D721Med (cell line): Measurements from ENCODE around the gene PSMG4.

Source experiments
- DNase-seq: peaks from one replicate; pipeline ENCODE4 v3.0.0; 2011; ENCODE audit warnings: low spot score; ENCODE audit not compliant: insufficient read length
- FAIRE-seq: peaks from 2 replicates; lab custom pipeline; 2011; peaks lifted over from hg19 to GRCh38; lab: Jason Lieb, UNC
- CTCF ChIP-seq: IDR thresholded peaks from 2 replicates; pipeline ENCODE4 v1.5.1; 2012; ENCODE audit warnings: mild to moderate bottlenecking, control low read depth; ENCODE audit not compliant: insufficient read depth; ENCODE audit errors: missing control alignments

PSMG4 gene

DNA sequence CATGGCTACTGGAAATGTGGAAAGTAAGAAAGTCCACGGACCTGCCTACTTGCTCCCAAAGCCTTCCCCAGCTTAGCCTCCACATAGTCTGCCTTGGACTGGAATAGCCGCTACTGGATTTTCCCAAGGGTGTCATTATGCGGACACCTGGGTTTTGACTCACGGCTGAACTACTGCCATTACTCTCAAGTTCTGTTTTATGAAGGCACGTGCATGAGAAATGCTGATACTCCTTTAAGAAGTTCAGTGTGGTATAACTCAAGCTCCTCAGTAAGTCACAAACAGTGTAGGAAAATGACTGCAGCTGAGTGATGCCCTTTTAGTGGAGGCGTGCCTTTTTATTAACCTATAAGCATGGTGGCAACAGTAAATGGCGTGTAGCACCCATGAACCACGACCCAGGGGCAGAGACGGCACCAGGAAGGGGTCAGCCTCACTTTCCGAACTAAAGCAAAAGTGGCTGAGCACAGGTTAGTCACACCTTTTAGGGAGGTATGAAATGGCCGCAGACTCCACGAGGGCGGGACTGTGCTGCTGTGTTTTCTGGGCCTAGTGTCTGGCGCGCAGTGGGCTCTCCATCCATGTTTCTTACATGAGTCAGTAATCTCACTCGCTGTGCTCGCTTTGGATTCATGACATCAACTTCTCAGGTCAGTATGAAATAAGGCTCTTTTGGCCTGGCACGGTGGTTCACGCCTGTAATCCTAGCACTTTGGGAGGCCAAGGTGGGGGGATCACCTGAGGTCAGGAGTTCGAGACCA, 23.9 kb downstream of the PSMG4 start:
- DNase-seq (no peak), FAIRE-seq (no peak)
- no peak for TF ChIP-seq CTCF

DNA sequence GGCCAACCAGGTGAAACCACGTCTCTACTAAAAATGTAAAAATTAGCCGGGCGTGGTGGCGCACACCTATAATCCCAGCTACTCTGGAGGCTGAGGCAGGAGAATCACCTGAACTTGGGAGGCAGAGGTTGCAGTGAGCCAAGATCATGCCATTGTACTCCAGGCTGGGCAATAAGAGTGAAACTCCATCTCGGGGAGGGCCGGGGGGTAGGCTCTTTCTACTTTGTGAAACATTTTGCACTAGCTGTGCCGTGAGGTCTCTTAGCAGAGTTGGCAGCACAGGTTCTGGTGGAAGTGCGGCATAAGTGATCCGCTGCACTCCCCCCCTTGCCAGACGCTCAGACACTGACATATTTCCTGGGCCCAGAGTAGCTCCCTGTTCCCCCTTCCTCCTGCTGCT, 24.5 kb downstream of the PSMG4 start:
- FAIRE-seq = no peak
- no peak for DNase-seq
- TF ChIP-seq CTCF = no peak

DNA sequence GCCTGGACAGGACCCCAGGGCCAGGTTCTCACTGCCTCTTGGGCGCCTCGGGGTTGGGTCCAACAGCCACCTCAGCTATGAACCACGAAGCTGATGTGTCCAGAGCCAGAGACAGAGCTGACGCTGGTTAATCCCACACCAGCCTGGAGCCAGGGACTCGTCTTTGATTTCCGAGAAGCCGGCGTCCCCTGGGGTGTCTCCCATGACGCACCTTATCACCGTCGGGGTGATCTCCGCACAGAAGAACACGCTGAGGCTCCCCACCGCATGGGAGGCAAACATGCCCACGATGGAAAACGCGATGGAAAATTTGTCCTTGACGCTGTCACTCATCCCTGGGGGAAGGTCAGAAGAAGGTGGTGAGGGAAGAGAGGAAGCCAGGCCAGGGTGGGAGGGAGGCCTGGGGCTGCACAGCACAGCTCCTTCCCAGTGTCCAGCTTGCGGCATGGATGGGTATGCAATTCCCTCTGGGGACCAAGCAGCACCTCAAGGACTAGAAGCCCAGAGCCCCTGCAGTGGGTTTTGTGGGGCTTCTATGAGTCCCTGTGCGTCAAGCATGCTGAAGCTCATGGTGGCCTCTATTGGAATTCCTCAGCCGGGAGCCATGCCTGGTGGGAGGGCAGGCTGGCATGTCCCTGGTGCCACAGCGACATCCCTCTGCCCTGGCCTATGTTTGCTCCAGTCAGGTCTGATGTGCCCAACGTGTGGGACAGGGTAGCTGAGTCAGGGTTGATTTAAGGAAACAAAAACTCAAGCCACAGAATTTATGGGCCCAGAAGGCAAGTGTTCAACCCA, 25.1 kb downstream of the PSMG4 start:
- TF ChIP-seq CTCF = no peak
- DNase-seq = no peak
- no peak for FAIRE-seq

DNA sequence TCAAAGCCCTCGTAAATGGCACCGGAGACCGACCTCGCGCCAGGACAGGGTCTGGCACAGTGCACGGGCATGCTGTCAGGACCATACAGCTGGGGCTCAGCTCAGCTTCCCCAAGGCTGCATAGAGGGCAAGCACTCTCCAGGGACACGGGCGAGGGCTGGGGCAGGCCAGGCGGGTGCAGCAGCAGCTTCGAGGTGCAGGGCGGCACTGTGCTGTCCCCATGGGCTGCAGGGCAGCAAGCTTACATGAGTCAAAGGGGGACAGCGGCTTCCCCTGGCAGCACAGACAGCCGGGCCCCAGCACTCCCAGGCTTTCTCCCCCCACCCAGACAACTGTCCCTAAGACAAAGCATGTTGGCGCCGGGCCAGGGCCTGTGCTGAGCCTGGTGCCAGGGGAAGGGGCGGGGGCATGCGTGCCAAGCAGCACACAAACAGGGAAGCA, 25.7 kb downstream of the PSMG4 start:
- DNase-seq (no peak), FAIRE-seq (no peak)
- no peak for TF ChIP-seq CTCF

DNA sequence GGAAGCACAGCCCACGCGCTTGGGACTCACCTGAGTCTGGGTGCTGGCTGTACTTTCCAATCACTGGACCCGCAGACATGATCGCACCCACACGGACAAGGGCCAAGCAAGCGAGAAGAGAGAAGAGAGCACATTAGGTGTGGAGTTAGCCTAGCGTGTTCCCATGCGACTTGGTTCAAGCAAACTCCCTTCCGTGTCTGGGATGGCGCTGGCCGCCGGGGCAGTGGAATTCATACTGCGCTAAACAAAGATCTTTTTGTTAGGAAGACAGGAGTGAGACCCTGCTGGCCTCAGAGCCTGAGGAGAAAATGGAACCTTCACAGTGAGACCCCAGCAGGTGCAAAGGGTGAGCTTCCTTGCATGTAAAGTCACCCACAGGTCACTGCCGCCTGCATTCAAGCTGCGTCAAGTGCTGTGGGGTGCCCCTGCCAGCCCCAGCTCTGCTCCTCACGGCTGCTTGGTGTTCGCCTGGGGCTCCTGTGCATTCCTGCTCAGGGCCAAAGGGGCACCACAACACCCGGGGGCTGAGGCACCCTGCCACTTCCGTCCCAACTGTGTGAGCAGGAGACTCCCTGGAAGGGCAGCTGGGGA, 26.4 kb downstream of the PSMG4 start:
- no peak for DNase-seq
- no peak for TF ChIP-seq CTCF
- FAIRE-seq = no peak

DNA sequence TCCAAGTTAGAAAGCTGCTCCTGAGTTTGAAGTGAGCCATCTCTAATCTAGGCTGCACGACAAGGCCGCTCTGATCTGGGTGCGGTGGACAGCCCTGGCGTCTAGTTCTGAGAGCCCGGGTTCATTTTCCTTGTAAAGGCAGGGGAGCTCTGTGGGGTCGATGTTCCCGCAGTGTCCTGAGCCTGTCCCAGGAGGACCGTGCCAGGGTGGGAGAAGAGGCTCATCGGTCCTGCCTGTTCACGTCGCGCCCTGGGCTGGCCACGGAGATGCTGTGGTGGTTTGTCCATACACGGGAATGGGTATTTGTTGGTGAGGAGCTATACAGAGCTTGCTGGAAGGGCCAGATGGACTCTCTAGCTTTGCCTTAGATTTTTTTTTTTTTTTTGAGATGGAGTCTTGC, 27.0 kb downstream of the PSMG4 start:
- TF ChIP-seq CTCF = no peak
- FAIRE-seq (no peak), DNase-seq (no peak)
